Thyroid gland (tissue), 4 donors: ENCODE results near the gene ENDOV.

Experiments used
- CTCF ChIP-seq, 6 experiments: fragments of 200-600 bp in 3 of 6; fragments of 450-650 bp in 3 of 6; sonication (generic) in 3 of 6; IDR thresholded peaks; one replicate each; pipeline ENCODE4 v1.5.1; 2016 to 2019; ENCODE audit warnings: antibody characterized with exemption in 6 of 6, mild to moderate bottlenecking in 2 of 6, inconsistent platforms in 1 of 6, moderate library complexity in 1 of 6
- POLR2A ChIP-seq, 2 donors: fragments of 450-650 bp; IDR thresholded peaks; one replicate each; pipeline ENCODE4 v1.6.1; 2017; ENCODE audit warnings: antibody characterized with exemption in 2 of 2, mild to moderate bottlenecking in 2 of 2, moderate library complexity in 1 of 2

- TF ChIP-seq CTCF (IDR thresholded peaks at IDR 0.05) (no peak), POLR2A (IDR thresholded peaks at IDR 0.05) (no peak)
These were observed 6.1 kb upstream of the ENDOV start for GRCh38 chr17:80408872-80409271.
